Stimulated activated CD8-positive, alpha-beta memory T cell treated with anti-CD3 and anti-CD28 coated beads, Interleukin-7, amount 100 ng/mL, for 24 hours (primary cell): ENCODE results near the gene CITED4.

Experiments
- DNase-seq: peaks from one replicate; pipeline ENCODE4 v3.0.0-alpha.2; 2020; ENCODE audit warnings: low read depth

CITED4 gene

GRCh38 chr1:40853113-40853884 lies 8.9 kb downstream of the CITED4 start:
- no peak for DNase-seq

- no peak for DNase-seq
These were observed 10.5 kb downstream of the CITED4 start for GRCh38 chr1:40851643-40852042.

- peak; percentile 62 for DNase-seq
These were observed 12.2 kb downstream of the CITED4 start for GRCh38 chr1:40849801-40850592.

- no peak for DNase-seq
These were observed 13.5 kb downstream of the CITED4 start for GRCh38 chr1:40848530-40849189.

GRCh38 chr1:40847023-40847745 lies 15.0 kb downstream of the CITED4 start:
- DNase-seq = no peak

- no peak for DNase-seq
These were observed 16.3 kb downstream of the CITED4 start for GRCh38 chr1:40845895-40846294.

- no peak for DNase-seq
These were observed 17.0 kb downstream of the CITED4 start for GRCh38 chr1:40844887-40845878.

- DNase-seq = no peak
These were observed 18.1 kb downstream of the CITED4 start for GRCh38 chr1:40844079-40844478.

- no peak for DNase-seq
These were observed 19.5 kb downstream of the CITED4 start for GRCh38 chr1:40842691-40843090.

GRCh38 chr1:40842207-40842606 lies 20.0 kb downstream of the CITED4 start:
- no peak for DNase-seq

- DNase-seq = no peak
These were observed 20.6 kb downstream of the CITED4 start for GRCh38 chr1:40841602-40842001.

GRCh38 chr1:40840526-40841323 lies 21.4 kb downstream of the CITED4 start:
- DNase-seq = no peak

- DNase-seq = no peak
These were observed 22.2 kb downstream of the CITED4 start for GRCh38 chr1:40839943-40840335.

GRCh38 chr1:40838980-40839942 lies 22.9 kb downstream of the CITED4 start:
- DNase-seq = no peak

- no peak for DNase-seq
These were observed 23.9 kb downstream of the CITED4 start for GRCh38 chr1:40838045-40838979.

- DNase-seq = no peak
These were observed 24.6 kb downstream of the CITED4 start for GRCh38 chr1:40837601-40838000.

GRCh38 chr1:40836283-40836682 lies 25.9 kb downstream of the CITED4 start:
- no peak for DNase-seq
